Activated T-cell treated with anti-CD3 and anti-CD28 coated beads, Interleukin-2, amount 50 U/mL, for 48 hours (primary cell): ENCODE measurements around the gene TMEM184B.

Source experiments
- DNase-seq, 2 experiments: peaks; one replicate each; pipeline ENCODE4 v3.0.0-alpha.2; 2020

TMEM184B gene

DNA sequence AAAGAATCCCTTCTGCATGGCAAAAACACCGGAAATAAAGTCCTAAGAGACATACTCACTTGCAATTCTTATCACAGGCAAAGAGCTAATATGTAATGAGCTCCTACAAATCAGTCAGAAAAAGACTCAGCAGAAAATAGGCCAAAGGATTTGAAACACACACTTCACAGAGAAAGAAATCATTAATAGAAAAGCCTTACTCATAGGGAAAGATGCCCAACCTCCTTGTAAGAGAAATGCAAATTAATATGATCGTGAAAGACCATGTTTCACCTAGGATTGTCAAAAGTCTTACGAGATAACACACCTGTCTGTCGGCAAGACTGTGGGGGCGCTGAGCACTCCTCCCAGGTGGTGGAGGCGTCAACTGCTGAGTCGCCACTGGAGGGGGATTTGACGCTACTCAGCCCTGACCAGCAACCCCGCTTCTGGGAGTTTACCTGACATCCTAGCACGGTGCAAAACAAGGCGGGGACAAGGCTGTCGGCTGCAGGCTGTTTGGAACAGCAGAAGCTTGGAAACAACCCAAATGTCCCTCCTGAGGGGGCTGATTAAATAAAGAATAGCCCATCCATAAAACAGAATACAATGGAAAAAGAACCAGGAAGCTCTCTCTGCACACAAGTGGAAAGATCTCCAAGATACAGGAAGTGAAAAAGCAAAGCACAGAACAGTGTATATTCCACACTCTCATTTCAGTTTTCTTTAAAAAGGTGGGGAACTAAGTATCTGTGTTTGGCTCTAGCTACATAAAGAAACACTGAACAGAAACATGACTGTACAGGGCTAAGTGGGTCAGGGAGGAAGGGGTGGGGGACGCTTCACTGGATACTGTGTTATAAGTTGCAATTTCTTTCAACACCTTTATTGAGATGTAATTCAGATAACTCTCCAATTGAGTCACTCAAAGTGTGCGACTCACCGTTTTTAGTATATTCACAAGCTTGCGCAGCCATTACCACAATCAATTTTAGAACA lies 33.0 kb upstream of the TMEM184B start:
- peak; percentile 51 to 53 for DNase-seq

DNA sequence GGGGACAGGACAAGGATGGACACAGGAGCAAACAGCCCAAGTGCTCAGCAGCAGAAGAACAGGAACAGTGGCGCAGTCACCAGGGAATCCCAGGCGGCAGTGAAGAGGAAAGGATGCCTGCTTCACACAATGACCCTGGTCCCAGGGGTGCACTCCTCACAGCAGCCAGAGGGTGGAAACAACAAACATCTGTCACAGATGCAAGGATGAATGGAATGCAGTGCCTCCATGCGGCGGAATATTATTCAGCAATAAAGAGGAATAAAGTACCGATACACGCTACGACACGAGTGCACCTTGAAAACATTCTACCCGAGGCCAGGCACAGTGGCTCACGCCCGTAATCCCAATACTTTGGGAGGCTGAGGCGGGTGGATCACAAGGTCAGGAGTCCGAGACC lies 31.7 kb upstream of the TMEM184B start:
- no peak for DNase-seq

DNA sequence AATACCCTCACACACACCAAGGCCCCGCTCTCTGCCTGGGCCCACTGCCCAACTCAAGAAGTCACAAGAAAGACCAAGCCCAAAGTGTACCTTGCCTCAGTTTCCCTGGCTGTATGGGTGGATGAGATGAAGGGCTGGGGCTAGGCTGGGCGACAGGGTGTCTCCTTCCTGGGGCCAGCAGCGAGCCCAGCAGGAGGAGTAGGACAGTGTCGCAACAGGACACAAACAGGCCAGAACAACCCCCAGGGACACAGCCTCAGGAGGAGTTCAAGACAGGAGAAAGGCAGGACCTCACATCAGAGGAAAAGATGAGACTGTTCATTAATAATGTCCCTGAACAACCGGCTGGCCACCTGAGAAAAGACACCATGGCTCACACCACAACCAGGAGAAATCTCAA lies 31.2 kb upstream of the TMEM184B start:
- DNase-seq = no peak

GRCh38 chr22:38302906-38303305 lies 30.1 kb upstream of the TMEM184B start:
- DNase-seq = no peak

DNA sequence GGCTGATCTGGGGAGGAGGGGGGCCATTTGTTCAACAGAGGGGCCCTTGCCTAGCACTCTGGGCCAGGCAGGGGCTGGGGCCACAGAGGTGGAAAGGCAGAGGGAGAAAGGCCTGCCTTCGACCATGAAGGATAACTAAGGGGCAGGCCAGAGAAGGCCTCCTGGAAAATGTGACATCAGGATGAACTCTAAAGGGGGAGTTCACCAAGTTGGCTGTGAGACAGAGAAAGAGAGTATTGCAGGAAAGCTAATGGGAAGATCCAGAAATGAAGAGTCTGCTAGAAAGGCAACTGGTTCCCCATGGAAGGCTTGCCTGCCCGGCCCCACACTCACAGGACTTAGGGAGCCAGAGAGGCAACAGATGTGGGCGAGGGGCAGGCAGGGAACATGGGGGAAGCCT lies 28.1 kb upstream of the TMEM184B start:
- no peak for DNase-seq

- no peak for DNase-seq
These were observed 27.6 kb upstream of the TMEM184B start for GRCh38 chr22:38300197-38300945.

DNA sequence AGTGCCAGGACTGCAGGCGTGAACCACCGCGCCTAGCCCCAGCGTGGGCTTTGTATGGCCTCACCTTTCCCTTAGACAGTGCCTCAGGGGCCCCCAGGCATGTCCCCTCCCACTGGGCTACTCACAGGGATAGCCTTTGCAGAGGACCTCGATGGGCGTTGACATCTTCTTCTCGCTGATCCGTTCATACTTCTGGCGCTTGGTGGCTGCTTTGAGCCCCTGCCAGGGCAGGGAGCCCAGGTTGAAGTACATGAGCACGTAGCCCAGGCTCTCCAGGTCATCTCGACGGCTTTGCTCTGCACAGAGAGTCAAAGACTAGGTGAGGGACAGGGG lies 26.9 kb upstream of the TMEM184B start:
- no peak for DNase-seq

DNA sequence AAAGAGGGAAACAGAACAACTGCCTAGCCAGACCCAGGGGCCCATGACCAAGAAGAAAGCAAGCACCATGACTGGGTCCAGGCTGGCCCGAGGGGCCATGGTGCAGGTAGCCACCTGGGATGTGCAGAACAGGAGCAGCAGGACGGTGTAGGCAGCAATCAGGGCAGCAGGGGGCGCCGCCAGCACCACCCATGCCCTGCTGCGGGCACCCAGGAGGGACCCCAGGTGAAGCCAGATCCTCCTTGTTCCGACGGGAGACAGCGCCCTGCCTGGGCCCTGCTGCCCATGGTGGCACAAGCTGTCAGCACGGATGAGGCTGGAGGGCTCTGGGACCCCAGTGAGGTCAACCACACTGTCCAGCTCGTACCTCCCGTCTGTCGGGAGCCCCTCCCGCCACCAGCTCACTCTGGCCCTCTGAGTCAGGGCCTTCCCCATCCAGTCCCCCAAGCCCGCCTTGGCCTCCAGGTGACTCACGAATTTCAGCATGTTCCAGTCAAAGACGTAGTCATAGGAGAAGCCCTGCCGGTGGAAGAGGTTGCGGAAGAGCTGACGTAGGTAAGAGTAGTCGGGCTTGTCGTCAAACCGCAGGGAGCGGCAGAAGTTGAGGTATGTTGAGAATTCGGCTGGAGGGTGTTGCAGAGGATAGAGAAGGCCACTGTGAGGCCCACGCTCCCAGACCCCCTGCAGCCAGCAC lies 25.6 kb upstream of the TMEM184B start:
- DNase-seq = peak; percentile 57 to 74

GRCh38 chr22:38296372-38296771 lies 23.6 kb upstream of the TMEM184B start:
- DNase-seq = no peak

- DNase-seq = no peak
These were observed 23.1 kb upstream of the TMEM184B start for GRCh38 chr22:38295863-38296262.

DNA sequence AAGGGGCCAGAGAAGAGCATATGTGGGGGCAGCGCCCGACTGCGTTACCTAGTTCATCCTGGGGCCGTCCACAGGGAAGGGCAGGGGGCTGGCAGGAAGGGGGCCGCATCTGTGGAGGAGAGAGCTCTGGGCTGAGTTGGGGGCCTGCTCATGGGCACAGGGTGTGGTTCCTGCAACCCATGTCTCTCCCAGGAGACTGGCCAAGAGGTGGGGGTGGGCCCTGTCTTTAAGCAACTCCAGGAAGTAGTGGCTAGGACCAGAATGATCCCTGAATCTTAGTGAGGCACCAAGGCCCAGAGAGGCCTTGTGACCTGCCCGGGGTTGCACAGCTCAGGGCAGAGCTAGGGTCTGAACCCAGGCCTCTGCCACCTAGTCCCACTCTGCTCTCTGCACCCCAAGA lies 22.5 kb upstream of the TMEM184B start:
- no peak for DNase-seq

GRCh38 chr22:38294193-38294592 lies 21.4 kb upstream of the TMEM184B start:
- no peak for DNase-seq

- DNase-seq = no peak
These were observed 19.9 kb upstream of the TMEM184B start for GRCh38 chr22:38292694-38293093.

- no peak for DNase-seq
These were observed 18.5 kb upstream of the TMEM184B start for GRCh38 chr22:38291201-38291777.

- DNase-seq = no peak
These were observed 17.5 kb upstream of the TMEM184B start for GRCh38 chr22:38290347-38290746.

- DNase-seq = no peak
These were observed 16.8 kb upstream of the TMEM184B start for GRCh38 chr22:38289583-38290082.

DNA sequence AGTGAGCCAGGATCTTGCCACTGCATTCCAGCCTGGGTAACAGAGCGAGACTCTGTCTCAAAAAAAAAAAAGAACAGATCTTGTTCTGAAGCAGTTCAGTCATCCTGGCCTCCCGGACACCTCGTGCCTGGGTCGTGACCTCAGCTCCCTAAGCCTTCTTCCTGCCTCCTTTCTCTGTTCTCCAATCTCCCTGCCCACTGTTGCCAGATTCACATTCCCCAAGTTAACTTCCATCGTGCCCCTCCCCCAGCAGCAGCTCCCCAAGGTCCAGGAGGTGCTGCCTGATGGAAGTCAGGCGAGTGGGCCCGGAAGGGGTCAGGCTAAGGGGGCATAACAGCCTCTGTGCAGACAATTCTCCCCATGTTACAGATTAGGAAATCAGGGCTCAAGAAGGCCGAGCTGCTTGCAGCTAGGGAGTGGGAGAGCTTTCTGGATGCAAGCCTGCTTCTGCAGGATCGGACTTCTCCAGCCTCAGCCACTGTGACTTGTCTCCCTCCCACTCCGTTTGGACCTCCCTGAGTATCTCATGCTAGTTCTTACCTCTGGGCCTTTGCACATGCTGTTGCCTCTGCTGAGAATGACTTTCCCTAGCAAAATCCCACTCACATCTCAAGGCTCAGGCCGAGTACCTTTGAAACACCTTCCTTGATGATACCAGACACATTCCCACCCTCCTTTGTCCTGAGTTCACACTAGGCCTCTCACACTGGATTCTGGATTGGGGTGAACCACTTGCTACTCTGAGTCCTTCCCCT lies 14.3 kb upstream of the TMEM184B start:
- no peak for DNase-seq

GRCh38 chr22:38285018-38285417 lies 12.2 kb upstream of the TMEM184B start:
- DNase-seq = no peak

DNA sequence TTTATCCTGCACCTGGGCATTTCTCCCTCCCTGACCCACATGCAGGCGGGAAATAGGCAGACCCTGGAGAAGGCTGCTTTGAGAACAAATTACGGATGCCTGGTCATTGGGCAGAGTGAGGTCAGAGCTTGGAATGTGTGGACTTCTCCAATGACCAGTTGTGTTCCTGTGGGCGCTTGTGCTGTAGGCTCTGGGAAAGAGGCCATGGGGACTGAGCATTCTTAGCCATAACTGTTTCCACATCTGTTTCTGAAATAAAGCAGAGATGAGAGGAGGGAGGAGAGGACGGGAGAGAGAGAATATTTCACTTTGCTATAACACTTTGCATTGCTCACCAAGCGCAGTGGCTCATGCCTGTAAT lies 11.2 kb upstream of the TMEM184B start:
- DNase-seq = no peak

GRCh38 chr22:38282397-38282796 lies 9.6 kb upstream of the TMEM184B start:
- DNase-seq = no peak

DNA sequence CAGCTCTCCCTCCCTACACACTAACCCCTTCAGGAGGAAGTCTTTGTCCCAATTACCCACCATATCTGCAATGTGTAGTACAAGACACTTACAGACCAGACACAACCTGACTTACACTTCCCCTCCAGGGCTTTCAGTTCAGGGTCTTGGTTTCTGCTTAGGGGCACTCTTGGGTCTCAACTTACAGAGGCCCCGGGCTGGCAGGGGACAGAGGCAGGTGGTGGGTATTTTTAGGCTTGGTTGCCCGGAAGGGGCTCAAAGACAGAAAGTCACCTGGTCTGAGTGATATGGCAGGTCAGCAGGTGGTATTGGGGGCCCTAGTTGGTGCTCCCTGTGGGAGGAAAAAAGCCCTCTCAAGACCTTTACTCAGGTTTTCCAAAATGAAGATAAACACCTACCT lies 3.4 kb upstream of the TMEM184B start:
- DNase-seq = no peak

DNA sequence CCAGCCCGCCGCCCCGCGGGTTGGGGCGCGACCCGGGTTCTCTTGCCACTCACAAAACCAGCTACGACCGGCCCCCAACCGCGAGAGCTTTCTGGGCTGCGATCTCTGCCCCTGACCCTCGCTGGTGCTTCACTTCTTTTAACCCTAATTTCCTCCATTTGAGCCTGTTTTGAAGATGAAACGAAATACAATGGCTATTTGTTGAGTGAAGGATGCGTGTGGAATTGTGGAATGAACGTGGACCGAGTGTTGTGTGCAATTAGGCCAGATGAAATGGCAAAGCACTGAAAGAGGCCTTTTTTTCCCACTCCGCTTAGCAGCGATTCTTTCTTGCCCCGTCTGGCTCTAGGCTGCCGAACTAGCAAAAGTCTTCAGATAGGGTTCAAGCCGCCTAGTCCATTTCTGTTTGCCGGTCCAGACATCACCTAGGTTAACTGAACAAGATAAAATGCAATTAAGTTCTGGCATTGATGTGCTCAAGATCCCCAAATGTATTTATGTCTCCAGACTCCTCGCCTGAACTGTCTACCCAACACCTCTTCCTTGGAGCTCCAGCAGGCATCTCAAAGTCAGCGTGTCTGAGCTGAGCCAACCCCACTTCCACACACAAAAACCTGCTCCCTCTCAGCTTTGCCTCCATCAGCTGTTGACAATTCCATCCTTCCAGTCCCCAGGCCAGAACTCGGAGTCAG lies 471 bp upstream of the TMEM184B start:
- DNase-seq = no peak
